ENCODE measurements around the gene RBM20.
"Not testable (repeated sequence)": the region's sequence is repeated elsewhere in the genome, so short reads cannot be mapped to it uniquely, and the experiment has no call there.

GRCh38 chr10:110867011-110867806, 223.1 kb downstream of the RBM20 start:
- TF ChIP-seq EP300, POLR2AphosphoS5, POLR2A (IDR thresholded peaks at IDR 0.05): not testable (repeated sequence)
- TF ChIP-seq, protein P1, sequence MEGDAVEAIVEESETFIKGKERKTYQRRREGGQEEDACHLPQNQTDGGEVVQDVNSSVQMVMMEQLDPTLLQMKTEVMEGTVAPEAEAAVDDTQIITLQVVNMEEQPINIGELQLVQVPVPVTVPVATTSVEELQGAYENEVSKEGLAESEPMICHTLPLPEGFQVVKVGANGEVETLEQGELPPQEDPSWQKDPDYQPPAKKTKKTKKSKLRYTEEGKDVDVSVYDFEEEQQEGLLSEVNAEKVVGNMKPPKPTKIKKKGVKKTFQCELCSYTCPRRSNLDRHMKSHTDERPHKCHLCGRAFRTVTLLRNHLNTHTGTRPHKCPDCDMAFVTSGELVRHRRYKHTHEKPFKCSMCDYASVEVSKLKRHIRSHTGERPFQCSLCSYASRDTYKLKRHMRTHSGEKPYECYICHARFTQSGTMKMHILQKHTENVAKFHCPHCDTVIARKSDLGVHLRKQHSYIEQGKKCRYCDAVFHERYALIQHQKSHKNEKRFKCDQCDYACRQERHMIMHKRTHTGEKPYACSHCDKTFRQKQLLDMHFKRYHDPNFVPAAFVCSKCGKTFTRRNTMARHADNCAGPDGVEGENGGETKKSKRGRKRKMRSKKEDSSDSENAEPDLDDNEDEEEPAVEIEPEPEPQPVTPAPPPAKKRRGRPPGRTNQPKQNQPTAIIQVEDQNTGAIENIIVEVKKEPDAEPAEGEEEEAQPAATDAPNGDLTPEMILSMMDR (IDR thresholded peaks at IDR 0.05): not testable (repeated sequence)

Data from suprapubic skin (tissue), 4 donors.